22Rv1 (cell line): ENCODE measurements around the gene GSK3B.
"Not testable (repeated sequence)": the region's sequence is repeated elsewhere in the genome, so short reads cannot be mapped to it uniquely, and the experiment has no call there.

ENCODE experiments used
- ZFX ChIP-seq: fragments of 450-650 bp; IDR thresholded peaks from 2 replicates; pipeline ENCODE4 v1.6.1; 2017; ENCODE audit warnings: antibody characterized with exemption, borderline replicate concordance
- TF ChIP-seq, protein P1 (sequence below): fragments of 450-650 bp; IDR thresholded peaks from 2 replicates; pipeline ENCODE4 v1.5.1; 2017; ENCODE audit warnings: mild to moderate bottlenecking

- TF ChIP-seq, protein P1, sequence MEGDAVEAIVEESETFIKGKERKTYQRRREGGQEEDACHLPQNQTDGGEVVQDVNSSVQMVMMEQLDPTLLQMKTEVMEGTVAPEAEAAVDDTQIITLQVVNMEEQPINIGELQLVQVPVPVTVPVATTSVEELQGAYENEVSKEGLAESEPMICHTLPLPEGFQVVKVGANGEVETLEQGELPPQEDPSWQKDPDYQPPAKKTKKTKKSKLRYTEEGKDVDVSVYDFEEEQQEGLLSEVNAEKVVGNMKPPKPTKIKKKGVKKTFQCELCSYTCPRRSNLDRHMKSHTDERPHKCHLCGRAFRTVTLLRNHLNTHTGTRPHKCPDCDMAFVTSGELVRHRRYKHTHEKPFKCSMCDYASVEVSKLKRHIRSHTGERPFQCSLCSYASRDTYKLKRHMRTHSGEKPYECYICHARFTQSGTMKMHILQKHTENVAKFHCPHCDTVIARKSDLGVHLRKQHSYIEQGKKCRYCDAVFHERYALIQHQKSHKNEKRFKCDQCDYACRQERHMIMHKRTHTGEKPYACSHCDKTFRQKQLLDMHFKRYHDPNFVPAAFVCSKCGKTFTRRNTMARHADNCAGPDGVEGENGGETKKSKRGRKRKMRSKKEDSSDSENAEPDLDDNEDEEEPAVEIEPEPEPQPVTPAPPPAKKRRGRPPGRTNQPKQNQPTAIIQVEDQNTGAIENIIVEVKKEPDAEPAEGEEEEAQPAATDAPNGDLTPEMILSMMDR = not testable (repeated sequence)
- not testable (repeated sequence) for TF ChIP-seq ZFX
Observed at GRCh38 chr3:120004008-120004498, 90.2 kb downstream of the GSK3B start.
